HL-60 (cell line): ENCODE data around the gene XAB2.

Experiments
- DNase-seq, 2 experiments: peaks; one replicate each; pipeline ENCODE4 v3.0.0-alpha.2; 2010 to 2020; ENCODE audit warnings: low read depth in 1 of 2, low spot score in 1 of 2
- H3K27ac ChIP-seq: fragments of 250-450 bp; sonication (Bioruptor Pico); replicated peaks from 2 replicates; pipeline ENCODE4 v1.5.1; 2020; ENCODE audit warnings: mild to moderate bottlenecking, moderate library complexity
- H3K27me3 ChIP-seq: fragments of 250-450 bp; sonication (Bioruptor Pico); 2 replicates; pipeline ENCODE4 v1.5.1; 2021; ENCODE audit warnings: mild to moderate bottlenecking, moderate library complexity; ENCODE audit not compliant: insufficient read depth, poor library complexity, severe bottlenecking
- H3K4me3 ChIP-seq: replicated peaks from 2 replicates; pipeline ENCODE4 v1.5.1; 2011; ENCODE audit warnings: mild to moderate bottlenecking, control low read depth, low read length; ENCODE audit not compliant: insufficient read depth
- CTCF ChIP-seq: IDR thresholded peaks from one replicate; pipeline ENCODE4 v1.5.1; 2011; ENCODE audit warnings: low read length, control low read depth, inconsistent platforms; ENCODE audit not compliant: insufficient read depth
- GABPA ChIP-seq: IDR thresholded peaks from 2 replicates; pipeline ENCODE4 v1.6.1; 2012; ENCODE audit warnings: low read depth
- POLR2AphosphoS5 ChIP-seq: IDR thresholded peaks from 2 replicates; pipeline ENCODE4 v1.6.1; 2012; ENCODE audit warnings: low read depth
- REST ChIP-seq: IDR thresholded peaks from 2 replicates; pipeline ENCODE4 v1.6.1; 2012; ENCODE audit warnings: low read depth; ENCODE audit not compliant: insufficient replicate concordance
- SPI1 ChIP-seq: IDR thresholded peaks from 2 replicates; pipeline ENCODE4 v1.6.1; 2012; ENCODE audit warnings: low read depth, mild to moderate bottlenecking, borderline replicate concordance

XAB2 gene

GRCh38 chr19:7627166-7627565 is 2.2 kb downstream of the XAB2 start:
- no peak for DNase-seq
- H3K4me3 ChIP-seq = no peak overlapping the region
- TF ChIP-seq CTCF (no peak), GABPA (no peak), REST (no peak), POLR2AphosphoS5 (no peak), SPI1 (no peak)
- no peaks in the 10 kb centered on the region for H3K27me3 ChIP-seq
- H3K27ac ChIP-seq = no peak overlapping the region

- no peaks in the 10 kb centered on the region for H3K27me3 ChIP-seq
- no peak overlapping the region for H3K4me3 ChIP-seq
- no peak for TF ChIP-seq GABPA
- no peak for TF ChIP-seq CTCF
- TF ChIP-seq REST = no peak
- no peak for TF ChIP-seq POLR2AphosphoS5
- no peak for TF ChIP-seq SPI1
- no peak overlapping the region for H3K27ac ChIP-seq
- no peak for DNase-seq
Measured at GRCh38 chr19:7625763-7626372, 3.5 kb downstream of the XAB2 start.

- no peaks in the 10 kb centered on the region for H3K27me3 ChIP-seq
- H3K4me3 ChIP-seq = no peak overlapping the region
- TF ChIP-seq CTCF = no peak
- TF ChIP-seq SPI1 = no peak
- TF ChIP-seq GABPA = no peak
- TF ChIP-seq REST = no peak
- TF ChIP-seq POLR2AphosphoS5 = no peak
- H3K27ac ChIP-seq = no peak overlapping the region
- DNase-seq = no peak
Measured at GRCh38 chr19:7624810-7625209, 4.5 kb downstream of the XAB2 start.
